ENCODE measurements around the gene NADK.

Gene NADK, protein sequence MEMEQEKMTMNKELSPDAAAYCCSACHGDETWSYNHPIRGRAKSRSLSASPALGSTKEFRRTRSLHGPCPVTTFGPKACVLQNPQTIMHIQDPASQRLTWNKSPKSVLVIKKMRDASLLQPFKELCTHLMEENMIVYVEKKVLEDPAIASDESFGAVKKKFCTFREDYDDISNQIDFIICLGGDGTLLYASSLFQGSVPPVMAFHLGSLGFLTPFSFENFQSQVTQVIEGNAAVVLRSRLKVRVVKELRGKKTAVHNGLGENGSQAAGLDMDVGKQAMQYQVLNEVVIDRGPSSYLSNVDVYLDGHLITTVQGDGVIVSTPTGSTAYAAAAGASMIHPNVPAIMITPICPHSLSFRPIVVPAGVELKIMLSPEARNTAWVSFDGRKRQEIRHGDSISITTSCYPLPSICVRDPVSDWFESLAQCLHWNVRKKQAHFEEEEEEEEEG

DNA sequence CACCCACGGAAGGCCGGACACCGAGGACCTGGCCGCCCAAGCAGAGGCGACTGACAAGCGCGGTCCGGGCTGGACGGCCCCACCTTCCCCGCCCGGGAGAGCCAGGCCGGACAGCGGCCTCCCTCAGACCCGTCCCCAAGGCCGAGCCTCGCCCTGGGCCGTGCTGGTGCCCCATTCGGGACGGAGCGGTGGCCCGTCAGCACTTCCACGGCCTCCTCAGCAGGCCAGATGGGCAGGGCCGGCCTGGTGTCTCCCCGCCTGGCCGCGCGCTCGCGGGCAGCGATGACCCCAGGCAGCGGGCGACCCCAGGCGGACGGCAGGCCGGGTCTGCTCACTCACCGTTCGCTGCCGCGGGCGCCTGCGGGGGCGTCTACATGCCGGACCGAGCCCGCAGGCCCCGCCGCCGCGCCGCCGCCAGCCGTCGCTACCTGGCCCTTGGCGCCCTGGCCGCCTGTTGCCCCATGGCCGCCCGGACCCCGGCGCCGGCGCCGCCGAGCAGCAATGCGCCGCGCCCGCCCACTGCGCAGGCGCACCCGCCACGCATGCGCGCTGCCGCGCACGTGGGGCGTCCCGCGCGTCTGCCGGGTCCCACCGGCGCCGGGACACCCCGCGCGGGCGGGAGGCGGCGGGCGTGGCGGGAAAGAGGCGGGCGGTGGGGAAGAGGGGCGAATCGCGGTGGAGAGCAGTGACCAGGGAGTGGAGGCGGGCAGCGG, at the start of gene NADK:
TSS of gene NADK (minus strand) at position 521 of the 713 bp plus-strand sequence. CDS start 13,064 bp downstream, outside the sequence.
- peak; percentile 64 for DNase-seq

DNA sequence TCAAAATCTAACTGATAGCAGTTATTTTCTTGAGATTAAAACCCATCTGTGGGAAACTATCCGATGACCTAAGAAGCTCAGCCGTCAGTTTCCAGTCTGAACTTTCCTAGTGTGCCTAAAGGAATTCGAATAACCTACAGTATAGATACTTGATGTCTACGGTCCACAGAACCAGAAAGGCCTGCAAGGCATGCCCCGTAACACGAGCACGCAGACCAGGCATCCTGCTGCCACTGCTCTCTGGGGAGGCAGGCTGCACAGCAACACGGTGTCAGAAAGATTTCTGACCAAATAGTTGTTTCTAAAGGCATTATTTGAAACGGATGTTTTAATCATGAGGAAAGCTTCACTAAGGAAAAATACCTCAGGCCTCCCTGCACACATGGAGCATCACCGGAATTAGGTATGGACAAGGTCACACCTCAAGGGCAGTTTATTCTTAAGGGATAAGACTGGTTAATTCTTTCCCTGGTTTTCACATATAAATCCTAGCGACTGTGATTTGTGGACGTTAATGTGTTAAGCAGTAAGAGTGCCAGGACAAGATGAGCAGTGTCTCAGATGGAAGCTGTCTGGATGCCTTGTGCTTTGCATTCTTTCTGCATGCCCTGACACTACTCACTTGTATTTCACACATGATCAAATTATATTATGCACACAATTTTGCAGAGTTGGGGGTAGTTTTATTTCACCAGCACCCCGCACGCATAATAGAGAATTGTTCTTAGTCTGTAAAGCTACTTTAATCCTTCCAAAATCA, 49.0 kb upstream of the NADK start:
- no peak for DNase-seq

DNA sequence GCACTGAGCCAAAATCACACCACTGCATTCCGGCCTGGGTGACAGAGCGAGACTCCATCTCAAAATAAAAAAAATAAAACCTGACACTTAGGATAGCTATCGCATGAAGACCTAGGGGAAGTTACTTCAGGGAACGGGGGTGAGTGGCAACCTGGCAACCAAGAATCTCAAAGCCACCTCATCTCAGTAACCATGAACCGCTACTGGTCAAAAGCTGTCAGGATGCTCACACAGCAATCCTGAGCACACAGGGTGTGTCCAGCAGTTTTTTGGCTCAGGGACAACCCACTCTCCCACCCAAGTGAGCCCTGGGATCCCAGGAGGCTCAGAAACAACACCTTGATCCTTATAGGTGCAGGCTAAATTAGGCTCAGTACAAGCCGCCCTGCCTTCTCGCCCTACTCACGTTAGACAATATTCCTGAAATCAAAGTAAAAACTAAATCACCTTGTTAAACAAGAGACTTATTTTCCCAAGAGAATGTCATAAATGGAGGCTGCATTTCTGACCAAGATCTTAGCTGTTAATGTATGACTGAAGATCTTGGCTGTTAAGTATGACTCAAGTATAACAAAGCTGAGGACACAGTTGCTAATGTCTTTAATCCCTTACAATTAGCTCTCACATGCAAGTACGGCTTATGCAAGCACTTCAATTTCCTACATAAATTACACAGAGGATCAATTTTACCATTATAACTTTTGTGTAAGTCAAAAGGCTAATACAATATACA, 48.3 kb upstream of the NADK start:
- no peak for DNase-seq

DNA sequence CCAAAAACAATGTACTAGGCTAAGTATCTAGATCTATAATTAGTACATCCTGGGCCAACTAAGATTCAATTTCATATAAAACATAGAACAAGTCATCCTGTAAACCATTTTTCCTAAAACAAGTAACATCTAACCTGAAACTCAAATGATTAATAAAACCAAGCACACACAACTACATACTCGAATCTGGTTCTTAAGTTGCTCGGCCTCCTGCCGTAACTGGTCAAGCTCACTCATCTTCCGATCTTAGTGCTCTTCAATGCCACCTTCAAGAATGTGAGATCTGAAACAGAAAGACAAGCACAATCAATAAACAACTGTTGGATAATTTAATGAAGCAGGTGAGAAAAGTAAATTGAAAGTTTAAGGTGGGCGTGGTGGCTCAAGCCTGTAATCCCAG, 46.9 kb upstream of the NADK start:
- no peak for DNase-seq

DNA sequence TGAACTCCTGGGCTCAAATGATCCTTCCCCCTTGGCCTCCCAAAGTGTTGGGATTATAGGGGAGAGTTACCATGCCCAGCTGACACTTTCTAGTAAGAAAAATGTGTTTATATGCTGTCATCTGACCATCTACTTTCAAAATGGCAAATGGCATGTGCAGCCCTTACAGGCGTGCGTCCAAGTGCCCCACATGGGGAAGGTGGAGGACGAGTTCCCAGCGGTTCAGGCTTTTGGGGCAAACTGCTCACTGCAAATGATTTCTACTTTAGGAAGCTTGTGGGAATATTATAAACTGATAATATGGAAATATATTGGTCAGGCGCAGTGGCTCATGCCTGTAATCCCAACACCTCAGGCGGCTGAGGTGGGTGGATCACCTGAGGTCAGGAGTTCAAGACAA, 41.5 kb upstream of the NADK start:
- DNase-seq, result no peak

DNA sequence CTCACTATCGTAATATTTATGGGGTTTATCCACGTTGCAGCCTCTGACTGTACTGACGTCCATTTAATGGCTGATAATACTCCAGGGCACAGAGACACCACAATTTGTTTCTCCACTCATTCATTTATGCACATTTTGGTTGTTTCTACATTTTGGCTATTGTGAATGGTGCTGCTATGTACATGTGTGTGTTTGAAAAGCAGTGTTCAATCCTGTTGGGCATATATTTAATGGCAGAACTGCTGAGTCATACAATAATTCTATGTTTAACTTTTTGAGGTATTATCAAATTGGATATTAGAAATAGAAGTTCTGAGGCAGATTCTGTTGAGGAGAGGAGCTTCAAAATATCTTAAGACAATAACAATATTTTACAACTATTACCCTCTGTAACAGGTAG, 39.0 kb upstream of the NADK start:
- DNase-seq, result no peak

DNA sequence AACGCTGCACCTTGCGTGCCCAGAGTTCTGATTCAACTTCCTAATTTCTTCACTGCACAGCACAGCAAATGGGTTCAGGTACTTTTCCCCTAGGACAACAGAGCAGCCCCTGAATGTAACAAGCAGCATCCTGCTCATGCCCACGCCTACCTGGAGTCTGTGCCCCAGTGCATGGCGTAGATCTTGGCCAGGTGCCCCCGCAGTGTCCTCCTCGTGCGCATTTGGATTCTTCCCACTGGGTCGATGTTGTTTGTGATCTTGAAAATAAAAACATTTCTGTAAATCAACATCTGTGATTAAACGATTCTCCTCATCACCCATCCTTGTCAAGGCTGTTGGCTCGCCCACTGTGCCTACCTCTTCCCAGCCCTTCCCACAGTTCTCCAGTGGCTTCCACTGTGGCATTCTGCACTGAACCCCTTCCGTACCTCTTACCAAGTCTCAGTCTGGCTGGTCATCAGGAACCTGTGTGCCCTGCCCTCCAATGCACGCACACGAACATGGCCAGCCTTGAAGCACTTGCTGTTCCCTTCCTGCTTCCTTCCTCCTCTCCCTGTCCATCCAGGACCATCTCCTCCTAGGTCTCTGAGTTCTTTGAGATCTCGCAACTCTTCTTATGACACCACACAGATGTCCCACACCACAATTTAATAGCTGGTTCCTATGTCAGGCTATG, 37.5 kb upstream of the NADK start:
- no peak for DNase-seq

DNA sequence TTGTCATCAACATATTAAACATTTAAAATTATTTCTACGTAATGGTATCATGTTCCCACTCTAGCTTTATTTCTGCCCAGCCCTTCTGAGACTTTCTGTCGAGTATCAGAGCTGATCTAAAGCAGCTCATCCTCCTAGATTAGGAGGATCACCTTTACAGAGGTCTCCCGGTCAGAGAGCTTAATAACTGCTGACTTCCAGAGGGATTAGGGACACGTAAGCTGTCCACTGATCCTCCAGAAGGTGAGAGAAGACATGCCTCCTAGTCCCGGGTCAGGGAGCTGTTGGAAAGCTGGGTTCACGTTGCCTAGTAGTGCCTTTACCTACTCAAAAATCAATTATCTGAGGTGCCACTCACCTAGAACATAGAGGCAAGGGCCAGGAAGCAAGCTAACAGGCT, 31.2 kb upstream of the NADK start:
- DNase-seq, result no peak

DNA sequence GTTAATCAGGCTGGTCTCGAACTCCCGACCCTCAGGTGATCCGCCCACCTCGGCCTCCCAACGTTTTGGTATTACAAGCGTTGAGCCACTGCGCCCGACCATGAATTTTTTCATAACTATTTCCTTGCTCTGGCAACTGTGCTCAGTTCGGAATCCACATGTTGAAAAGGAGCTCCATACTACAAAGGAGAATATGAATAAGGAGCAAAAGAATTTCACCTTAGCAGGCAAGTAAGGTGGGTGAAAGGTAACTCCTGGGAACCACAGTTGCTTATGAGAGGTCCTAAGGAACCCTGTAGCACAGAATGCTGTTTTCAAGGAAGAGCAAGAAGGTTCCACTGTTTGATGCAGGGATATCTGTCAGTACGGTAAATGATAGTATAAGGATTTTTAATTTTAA, 29.9 kb upstream of the NADK start:
- no peak for DNase-seq

DNA sequence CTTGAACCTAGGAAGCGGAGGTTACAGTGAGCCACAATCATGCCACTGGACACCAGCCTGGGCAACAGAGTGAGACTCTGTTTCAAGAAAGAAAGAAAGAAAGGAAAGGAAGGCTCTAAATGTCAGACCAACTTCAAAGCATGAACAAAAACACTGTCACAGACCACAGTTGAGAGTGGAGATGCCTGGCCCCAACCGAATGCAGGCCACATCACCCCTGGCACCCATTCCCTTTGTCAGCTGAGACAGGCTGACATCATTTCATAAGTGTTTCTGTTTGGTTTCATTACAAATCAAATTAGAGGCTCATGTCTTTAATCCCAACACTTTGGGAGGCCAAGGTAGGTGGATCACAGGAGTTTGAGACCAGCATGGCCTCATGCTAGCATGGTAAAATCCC, 28.6 kb upstream of the NADK start:
- no peak for DNase-seq

DNA sequence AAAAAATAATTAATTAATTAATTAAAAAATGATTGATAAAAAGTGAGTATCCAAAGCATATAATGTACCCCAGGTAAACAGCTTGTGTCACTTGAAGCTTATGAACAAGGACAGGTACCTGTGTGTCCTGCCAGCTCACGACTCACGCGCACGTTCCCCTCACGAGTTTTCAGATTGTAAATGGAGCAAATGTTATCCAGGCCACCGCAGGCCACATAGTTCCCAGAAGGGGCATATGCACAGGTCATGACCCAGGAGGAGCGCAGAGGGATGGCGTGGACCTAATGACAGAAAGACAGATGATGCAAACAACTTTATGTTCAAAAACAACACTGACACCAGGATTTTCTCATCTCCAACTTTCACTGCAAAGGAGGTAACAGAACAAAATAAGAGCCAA, 26.0 kb upstream of the NADK start:
- no peak for DNase-seq

DNA sequence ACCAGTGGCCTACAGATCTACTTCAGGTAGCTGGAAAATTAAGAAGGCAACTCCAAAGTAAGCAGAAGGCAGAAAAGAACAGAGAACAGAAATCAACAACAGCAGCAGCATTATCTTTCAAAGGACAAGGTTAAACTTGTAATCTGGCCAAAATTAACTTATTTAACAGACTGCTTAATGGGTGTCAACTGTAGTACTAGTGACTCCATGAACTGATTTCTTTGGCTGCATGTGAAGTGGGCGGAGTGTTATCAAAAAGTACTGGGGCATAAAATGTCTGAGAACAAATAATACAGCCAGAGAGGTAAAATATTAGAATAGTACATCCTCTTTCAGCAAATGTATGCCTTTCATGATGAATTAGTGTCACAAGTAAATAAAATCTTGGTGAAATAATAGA, 24.6 kb upstream of the NADK start:
- no peak for DNase-seq

DNA sequence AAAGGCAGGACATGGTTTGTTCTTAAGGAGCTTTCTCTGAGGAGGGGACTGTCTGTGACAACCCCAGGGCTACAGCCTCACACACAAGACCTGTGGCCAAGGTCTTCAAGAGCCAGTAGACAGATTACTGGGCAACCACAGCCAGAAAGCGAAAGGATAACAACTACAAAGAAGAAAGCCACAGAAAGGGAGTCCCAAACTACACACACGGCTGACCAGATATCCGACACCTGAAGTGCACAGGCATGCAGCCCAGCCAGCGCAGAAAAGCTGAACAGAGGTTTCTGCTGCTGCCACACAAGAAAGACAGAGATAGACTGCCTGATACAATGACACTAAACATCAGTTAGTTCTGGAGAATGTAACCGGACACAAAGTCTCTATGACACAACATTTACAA, 21.4 kb upstream of the NADK start:
- no peak for DNase-seq

DNA sequence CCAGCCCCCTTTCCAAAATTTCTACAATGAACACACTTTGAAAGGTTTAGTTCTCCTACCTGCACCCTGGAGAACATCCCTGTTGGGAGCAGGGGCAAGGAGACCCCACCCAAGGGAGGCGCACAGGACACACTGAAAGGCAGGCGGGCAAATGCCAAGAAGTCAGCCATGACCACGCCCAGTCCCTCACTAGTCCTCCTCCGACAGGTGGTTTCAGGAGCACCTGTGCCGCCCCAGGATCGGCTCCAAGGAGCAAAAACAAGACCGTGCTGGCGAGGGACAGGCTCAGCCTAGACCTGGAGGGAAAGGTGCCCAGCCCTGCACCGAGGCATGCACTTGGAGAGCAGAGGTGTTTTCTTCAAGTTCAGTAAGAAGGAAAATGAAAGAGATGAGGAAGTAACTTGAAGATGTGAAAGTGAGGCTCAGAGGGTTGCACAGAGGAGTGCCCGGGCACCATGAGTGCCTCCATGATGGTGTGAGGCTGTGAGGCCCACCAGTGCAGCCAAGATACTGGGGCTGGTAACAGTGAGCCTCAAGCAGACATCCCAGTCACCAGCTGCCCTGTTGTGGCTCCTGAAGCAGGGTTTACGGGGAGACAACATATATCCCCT, 19.6 kb upstream of the NADK start:
- no peak for DNase-seq

DNA sequence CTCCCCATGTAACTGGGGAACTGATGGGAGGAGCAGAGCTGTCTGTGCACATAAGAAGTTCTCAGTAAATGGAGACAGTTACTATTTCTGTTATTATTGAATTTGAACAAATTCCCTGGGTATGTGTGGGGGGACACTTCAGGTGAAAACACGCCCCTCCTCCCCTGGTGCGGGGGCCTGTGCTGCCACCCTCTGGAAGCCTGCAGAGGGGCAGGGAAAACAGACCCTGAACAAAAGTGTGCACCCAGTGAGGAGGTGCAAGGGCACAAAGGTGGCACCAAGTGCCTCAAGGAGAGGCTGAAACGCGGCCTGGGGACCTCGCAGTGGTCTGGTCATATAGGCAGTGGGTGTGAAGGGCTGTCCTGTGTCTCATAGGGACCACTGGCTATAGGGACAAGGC, 18.2 kb upstream of the NADK start:
- DNase-seq, result no peak

DNA sequence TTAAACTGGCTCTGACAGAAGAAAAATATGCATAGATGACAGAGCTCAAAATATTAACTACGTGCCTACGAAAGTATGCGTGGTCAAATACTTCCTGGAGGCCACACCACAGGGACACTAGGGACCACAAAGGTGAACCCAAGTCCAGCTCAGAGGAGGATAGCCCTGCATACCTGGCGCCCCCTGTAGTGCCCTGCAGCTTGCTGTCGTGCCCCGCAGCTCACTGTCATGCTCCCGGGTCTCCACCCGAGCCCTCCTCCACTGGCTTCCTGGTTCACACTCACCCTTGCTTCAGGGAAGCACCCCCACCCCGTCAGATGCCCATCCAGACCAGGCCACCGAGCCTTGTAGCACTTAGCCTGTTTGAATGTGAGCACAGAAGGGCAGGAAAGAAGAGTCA, 16.7 kb upstream of the NADK start:
- no peak for DNase-seq

DNA sequence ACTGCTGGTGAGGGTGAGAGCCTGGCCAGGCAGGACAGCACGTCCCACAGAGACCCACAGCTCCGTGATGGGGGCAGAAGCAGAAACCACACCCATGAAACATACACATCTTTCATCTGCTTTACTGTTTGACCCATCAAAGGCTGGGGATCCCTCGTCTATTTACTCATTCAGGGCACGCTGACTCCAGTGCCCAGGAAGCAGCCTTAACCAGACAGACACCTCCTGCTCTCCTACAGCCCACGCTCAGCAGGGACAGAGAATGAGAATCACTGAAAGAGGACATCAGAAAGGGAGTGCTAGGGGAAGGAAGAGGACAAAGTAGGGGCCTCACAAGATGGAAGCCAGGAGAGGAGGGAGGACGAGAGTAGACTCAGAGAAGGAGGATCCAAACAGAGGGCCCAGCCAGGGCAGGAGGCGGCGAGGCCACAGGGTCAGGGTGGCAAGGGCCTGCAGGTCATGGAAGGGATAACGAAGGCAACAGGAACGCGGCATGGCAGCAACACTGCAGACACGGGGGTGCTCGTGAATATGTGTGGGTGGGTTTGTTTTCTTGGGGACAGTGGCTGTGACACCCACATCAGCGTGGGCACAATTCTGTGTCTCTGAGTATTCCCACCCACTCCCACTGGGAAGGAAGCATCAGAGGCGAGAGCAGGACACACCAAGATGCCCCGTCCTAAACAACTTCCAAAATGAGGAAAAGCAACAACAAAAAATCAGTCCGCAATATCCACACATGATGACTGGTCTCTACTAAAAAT, 15.4 kb upstream of the NADK start:
- DNase-seq, result no peak

DNA sequence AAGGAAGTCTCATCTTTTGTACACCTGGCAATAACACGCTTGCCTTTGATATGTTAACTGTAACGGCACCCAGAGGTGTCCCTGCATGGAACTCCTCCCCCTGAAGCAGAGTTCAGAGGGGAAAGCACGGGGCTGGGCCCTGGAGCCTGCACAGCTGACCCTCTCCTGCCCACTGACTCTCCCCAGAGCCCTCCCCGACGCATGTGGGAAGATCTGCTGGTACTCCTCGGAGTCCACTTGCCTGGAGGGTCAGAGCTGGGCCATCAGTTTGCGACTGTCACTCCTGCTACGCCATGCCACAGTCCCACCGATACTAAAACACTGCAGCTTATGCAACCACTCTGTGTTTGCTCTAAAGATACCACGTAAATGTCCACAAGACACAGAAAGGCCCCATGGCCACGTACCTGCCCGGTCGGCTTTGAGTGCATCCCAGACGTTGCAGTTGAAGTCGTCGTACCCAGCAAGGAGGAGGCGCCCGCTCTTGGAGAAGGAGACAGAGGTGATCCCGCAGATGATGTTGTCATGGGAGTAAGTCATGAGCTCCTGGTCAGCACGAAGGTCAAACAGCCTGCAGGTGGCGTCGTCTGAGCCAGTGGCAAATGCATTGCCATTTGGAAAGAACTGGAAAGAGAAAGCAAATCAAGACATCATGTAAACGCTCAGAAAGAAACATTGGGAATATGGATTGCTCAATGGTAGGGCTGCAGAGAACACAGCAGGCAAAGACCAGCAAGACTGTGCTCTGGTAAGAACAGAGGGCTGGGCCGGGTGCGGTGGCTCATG, 10.6 kb upstream of the NADK start:
- DNase-seq, result no peak

DNA sequence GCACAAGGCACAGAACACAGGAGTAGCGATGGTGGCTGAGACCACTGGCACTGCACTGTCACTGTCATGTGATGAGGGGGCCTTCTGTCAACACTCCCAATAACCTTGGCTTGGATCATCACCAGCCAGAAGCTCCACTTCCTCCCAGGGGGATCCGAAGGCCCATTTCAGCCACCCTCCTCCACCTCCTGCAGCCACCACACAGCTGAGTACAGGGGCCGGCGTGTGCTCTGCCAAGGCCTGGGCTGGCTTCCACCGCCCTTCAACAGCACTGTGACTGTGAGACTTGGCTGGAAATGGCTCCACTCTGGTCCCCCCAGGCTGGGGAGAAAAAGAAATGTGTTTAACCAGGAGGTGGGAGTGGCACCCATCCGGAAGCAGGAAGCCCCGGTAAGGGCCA, 9.9 kb upstream of the NADK start:
- DNase-seq, result no peak

DNA sequence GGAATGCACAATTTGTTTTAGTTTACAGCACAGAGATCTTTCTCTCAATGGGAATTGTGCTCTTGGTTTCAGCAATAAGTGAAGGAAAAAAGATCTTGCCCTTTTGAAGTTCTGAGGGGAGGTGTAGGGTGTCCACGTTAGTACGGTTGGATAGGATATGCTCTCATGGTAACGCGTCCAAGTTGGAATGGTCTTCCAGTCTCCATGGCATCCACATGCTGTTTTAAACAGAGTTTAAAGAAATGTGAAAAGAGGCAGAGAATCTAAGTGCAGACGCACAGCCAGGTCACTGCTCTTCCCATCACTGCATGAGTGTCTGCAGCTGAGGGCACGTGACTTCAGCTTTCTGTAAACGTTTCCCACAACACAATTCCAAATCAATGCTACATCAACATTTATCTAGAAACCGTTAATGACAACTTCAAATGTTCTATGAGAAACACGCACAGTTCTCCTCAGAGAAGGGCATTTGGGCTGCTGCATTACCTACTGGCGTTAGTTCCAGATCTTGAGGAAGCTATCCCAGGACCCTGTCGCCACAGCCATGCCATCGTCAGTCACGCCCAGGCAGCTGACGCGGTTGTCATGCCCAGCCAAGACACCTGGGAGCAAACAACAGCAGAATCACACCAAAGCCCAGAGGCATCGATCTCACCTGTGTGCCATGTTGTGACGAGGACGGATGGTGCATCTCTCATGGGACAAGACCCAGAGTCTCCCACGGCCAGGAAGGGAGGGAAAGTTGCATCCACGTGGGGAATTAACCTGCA, 8.8 kb upstream of the NADK start:
- no peak for DNase-seq

Data from NCI-H2171 treated with DMSO at 0.1 percent for 48 hours (cell line).